Measurements from ENCODE around the gene DNAH17. TPM values are rescaled to one million over a fixed set of nuclear protein-coding genes. Genes with fewer than 3 reads are reported as not detected.
A peak's percentile ranks its signal among the peaks of the same experiment; 100 is the strongest.

DNAH17 gene
- total RNA-seq, 1 donor from 2014 or later: not detected

DNA sequence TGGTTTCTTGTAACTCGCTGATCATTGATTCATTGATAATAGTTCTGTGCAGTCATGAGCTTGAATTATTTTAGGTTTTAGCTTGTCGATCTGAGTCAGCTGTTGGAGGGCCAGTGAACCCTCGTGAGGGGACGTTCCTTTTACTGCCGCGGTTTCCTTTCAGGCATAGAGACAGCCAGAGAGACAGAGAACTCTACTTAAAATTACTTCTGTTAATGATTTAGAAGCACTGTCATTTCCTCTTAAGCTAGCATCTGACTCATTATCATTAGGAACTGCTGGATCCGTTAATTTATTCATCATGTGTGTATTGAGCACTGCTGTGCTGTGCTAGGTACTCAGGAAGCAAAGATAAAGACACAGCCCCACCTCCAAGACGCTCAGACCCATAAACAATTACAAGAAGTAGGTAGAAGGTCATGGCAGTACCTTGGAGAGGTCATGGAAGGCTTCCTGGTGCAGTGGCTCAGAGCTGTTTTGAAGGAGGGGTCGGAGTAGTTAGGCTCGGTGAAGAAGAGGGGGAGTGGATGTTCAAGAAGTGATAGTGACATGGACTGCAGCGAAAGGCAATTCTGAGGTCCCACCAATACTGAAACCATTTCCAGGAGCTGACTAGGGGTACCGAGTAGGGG, 195.5 kb downstream of the DNAH17 start:
- intact Hi-C loops (cut with DNase I): no loop called here
- DNase-seq: no peak
- ATAC-seq (ENCODE audit: poor library complexity): no peak

DNA sequence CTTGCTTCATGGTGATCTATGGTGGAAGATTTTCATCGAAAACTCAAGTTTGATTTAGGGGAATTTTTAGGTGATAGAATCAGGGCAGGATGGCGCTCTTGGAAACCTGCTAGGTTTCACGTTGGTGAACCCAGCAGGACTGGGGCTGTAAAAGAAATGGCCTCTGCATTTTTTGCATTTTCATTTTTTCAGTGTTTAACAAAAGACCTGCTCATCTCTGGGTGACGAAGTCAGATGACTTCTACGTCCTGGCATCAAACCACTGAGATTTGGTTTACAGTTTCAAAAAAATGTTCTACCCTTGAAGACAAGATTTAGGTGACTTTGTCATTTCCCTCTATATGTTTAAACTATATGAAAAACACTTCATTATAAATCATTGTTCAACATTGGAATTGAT, 196.8 kb downstream of the DNAH17 start:
- intact Hi-C loops (cut with DNase I): no loop called here

GRCh38 chr17:78379131-78379491, 198.1 kb downstream of the DNAH17 start:
- no peak for ATAC-seq (ENCODE audit: poor library complexity)
- no peak for DNase-seq
- intact Hi-C loops (cut with DNase I): no loop called here

More for the DNA sequence above, 196.8 kb downstream of the DNAH17 start:
- DNase-seq (no peak), ATAC-seq (ENCODE audit: poor library complexity) (no peak)

- intact Hi-C loops (cut with DNase I): no loop called here
- ATAC-seq (ENCODE audit: poor library complexity): peak; percentile 95
- peak; percentile 91 for DNase-seq
Measured at GRCh38 chr17:78378225-78379130, 198.7 kb downstream of the DNAH17 start, which contains the start of gene PGS1. Gene PGS1, plus strand, starts transcription at chr17:78378649. Its CDS starts 17 bp downstream, at chr17:78378666.

DNA sequence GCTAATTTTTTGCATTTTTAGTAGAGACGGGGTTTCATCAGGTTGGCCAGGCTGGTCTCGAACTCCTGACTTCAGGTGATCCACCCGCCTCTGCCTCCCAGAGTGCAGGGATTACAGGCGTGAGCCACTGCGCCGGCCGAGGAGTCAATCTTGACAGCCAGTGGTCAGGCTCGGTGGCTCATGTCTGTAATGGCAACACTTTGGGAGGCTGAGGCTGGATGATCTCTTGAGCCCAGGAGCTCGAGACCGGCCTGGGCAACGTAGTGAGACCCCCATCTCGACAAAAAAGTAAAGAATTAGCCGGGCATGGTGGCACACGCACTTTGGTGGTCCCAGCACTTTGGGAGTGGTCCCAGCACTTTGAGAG, 199.4 kb downstream of the DNAH17 start:
- DNase-seq (no peak), ATAC-seq (ENCODE audit: poor library complexity) (peak; percentile 5)
- intact Hi-C loops (cut with DNase I): no loop called here

DNA sequence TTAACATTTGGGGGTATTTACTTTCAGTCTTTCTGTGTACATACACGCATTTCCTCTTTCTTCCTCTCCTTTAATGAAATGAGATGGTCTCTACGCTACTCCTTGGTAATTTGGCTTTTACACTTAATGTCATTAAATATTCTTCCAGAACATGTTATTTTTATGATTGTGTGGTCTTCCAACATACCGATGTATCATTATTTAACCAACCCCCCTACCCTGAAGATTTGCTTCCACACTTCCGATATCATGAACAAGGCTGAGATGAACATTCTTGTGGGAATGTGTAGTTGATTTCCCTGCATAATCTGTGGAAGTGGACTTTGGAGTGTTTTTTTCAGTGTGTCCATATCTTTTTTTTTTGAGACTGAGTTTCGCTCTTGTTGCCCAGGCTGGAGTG, 201.0 kb downstream of the DNAH17 start:
- DNase-seq: no peak
- ATAC-seq (ENCODE audit: poor library complexity): no peak
- intact Hi-C loops (cut with DNase I): no loop called here

DNA sequence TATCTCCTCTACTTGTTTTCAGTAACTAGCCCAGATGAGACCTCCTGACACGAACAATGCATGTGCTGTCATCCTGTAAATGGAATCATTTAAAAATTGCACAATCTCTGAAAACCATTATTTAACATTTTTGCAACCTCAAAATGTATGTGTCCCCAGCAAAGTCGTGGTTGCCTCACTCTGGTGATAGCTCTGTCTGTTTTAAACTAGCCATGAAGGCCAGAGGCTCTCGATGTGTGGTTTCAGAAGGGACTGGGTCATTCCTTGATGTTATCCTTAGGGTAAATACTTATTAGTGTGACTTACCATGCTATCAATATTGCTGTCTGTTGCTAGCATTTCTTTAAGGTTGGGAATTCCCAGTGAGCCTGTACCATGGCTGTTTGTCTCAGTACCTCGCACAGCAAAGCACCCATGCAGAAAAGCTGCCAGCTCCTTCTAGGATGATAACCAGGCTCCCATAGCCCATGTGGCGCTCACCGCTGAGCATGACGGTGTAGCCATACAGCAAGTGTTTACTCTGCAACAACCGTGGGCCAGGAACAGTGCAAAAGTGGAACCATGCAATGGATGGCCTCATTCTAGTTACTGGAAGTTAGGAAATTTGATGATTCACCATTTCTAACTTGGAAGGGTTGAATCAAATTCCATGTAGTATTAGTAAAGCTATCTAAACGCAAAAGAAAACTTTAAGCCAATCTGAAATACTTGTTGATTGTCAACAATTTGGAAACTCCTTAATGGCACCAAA, 201.6 kb downstream of the DNAH17 start:
- DNase-seq: peak; percentile 62

GRCh38 chr17:78374631-78375274, 202.4 kb downstream of the DNAH17 start:
- ATAC-seq (ENCODE audit: poor library complexity) (no peak), DNase-seq (no peak)
- intact Hi-C loops (cut with DNase I): no loop called here

More for the DNA sequence above, 201.6 kb downstream of the DNAH17 start:
- peak; percentile 19 for ATAC-seq (ENCODE audit: poor library complexity)
- intact Hi-C loops (cut with DNase I): no loop called here

GRCh38 chr17:78374189-78374588, 203.0 kb downstream of the DNAH17 start:
- DNase-seq (no peak), ATAC-seq (ENCODE audit: poor library complexity) (no peak)
- intact Hi-C loops (cut with DNase I): no loop called here

Other genes with a start within 250 kb of the DNAH17 start
- 10.5 TPM for gene SOCS3, start 217.3 kb downstream of the DNAH17 start, total RNA-seq
- gene PGS1, start 198.7 kb downstream of the DNAH17 start, total RNA-seq: 18.1 TPM
- 32.3 TPM for gene CYTH1, start 204.9 kb upstream of the DNAH17 start, total RNA-seq

Data from Right ventricle myocardium superior (tissue), 1 donor.